ENCODE measurements around the gene AGFG2. TPM values are rescaled to one million over a fixed set of nuclear protein-coding genes. Genes with fewer than 3 reads are reported as not detected.

AGFG2 gene
- total and polyA plus RNA-seq, 2 of the 13 experiments (the other 11 are each of a cell fraction or from before 2014, with no cell fraction given), result 125 to 132 TPM

DNA sequence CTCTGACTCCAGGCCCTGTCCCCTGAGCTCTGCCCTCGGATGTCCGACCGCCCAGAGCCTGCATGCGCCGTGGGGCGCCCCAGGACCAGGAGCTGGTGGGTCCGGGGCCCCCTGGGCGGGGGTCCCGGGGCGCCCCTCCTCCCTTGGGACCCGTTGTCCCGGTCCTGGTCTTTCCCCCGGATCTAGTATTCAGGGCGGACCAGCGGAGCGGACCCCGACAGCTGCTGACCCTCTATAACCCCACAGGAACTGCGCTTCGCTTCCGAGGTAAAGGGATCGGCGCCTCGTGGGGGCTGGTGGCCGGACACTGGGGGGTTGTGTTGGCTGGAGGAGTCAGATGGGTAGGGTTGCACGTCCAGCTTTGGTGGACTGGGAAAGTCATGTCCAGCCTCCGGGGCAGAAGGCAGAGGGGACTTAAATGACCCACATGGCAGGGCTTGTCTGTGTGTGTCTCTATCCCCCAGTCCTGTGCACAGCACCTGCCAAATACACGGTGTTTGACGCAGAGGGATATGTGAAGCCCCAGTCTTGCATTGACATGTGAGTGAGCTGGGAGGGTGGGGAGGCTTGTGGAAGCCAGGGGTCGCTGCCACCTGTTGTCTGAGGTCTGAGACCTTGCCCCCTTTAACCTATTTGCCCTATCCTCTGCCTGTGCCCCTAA, 73.9 kb downstream of the AGFG2 start (continued):
- TF ChIP-seq SIN3A (IDR thresholded peaks at IDR 0.05; ENCODE audit: borderline replicate concordance, low read depth, low read length), result peak; percentile 52; the same call in 1 of the 2 replicates
- TF ChIP-seq ZNF317 (CRISPR knock-in tag; IDR thresholded peaks at IDR 0.05), result peak; percentile 60; the same call in 1 of the 2 replicates
- TF ChIP-seq, protein P1, sequence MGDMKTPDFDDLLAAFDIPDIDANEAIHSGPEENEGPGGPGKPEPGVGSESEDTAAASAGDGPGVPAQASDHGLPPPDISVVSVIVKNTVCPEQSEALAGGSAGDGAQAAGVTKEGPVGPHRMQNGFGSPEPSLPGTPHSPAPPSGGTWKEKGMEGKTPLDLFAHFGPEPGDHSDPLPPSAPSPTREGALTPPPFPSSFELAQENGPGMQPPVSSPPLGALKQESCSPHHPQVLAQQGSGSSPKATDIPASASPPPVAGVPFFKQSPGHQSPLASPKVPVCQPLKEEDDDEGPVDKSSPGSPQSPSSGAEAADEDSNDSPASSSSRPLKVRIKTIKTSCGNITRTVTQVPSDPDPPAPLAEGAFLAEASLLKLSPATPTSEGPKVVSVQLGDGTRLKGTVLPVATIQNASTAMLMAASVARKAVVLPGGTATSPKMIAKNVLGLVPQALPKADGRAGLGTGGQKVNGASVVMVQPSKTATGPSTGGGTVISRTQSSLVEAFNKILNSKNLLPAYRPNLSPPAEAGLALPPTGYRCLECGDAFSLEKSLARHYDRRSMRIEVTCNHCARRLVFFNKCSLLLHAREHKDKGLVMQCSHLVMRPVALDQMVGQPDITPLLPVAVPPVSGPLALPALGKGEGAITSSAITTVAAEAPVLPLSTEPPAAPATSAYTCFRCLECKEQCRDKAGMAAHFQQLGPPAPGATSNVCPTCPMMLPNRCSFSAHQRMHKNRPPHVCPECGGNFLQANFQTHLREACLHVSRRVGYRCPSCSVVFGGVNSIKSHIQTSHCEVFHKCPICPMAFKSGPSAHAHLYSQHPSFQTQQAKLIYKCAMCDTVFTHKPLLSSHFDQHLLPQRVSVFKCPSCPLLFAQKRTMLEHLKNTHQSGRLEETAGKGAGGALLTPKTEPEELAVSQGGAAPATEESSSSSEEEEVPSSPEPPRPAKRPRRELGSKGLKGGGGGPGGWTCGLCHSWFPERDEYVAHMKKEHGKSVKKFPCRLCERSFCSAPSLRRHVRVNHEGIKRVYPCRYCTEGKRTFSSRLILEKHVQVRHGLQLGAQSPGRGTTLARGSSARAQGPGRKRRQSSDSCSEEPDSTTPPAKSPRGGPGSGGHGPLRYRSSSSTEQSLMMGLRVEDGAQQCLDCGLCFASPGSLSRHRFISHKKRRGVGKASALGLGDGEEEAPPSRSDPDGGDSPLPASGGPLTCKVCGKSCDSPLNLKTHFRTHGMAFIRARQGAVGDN (CRISPR knock-in tag; IDR thresholded peaks at IDR 0.05), result peak; percentile 44
- TF ChIP-seq, protein P2, sequence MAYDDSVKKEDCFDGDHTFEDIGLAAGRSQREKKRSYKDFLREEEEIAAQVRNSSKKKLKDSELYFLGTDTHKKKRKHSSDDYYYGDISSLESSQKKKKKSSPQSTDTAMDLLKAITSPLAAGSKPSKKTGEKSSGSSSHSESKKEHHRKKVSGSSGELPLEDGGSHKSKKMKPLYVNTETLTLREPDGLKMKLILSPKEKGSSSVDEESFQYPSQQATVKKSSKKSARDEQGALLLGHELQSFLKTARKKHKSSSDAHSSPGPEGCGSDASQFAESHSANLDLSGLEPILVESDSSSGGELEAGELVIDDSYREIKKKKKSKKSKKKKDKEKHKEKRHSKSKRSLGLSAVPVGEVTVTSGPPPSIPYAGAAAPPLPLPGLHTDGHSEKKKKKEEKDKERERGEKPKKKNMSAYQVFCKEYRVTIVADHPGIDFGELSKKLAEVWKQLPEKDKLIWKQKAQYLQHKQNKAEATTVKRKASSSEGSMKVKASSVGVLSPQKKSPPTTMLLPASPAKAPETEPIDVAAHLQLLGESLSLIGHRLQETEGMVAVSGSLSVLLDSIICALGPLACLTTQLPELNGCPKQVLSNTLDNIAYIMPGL (CRISPR knock-in tag; IDR thresholded peaks at IDR 0.05; ENCODE audit: borderline replicate concordance in 1 of 2, low read depth in 1 of 2), result peak in 1 of 2 experiments; percentile 51; a peak in 2 of 4 replicates
- TF ChIP-seq ZNF777 (CRISPR knock-in tag; IDR thresholded peaks at IDR 0.05), result peak; percentile 74
- TF ChIP-seq ZNF607 (CRISPR knock-in tag; IDR thresholded peaks at IDR 0.05; ENCODE audit: borderline replicate concordance), result no peak
- no peak for TF ChIP-seq PLRG1 (conservative IDR thresholded peaks at IDR 0.05)
- no peak for TF ChIP-seq AGO2 (optimal IDR thresholded peaks at IDR 0.05; ENCODE audit: low read depth, low read length)
- TF ChIP-seq TEAD3 (CRISPR knock-in tag; optimal IDR thresholded peaks at IDR 0.05; ENCODE audit: borderline replicate concordance), result peak; percentile 10
- no peak for TF ChIP-seq TARDBP (CRISPR knock-in tag; IDR thresholded peaks at IDR 0.05)
- no peak for TF ChIP-seq ARID2 (CRISPR knock-in tag; IDR thresholded peaks at IDR 0.05; ENCODE audit: borderline replicate concordance)
- 0 out of 2 replicates have a peak, but pooled peaks have one; percentile 10 for TF ChIP-seq ZNF563 (CRISPR knock-in tag; IDR thresholded peaks at IDR 0.05)
- TF ChIP-seq ZNF839 (CRISPR knock-in tag; IDR thresholded peaks at IDR 0.05; ENCODE audit: borderline replicate concordance), result 0 out of 2 replicates have a peak, but pooled peaks have one; percentile 63
- TF ChIP-seq ZSCAN31 (CRISPR knock-in tag; IDR thresholded peaks at IDR 0.05; ENCODE audit: low read depth), result no peak
- 0 out of 4 replicates have a peak, but pooled peaks of 1 of the 2 experiments have one; percentile 15 for TF ChIP-seq NR2F1 (CRISPR knock-in tag; IDR thresholded peaks at IDR 0.05)
- no peak for TF ChIP-seq ZFX (CRISPR knock-in tag; IDR thresholded peaks at IDR 0.05; ENCODE audit: low read depth)
- TF ChIP-seq ZNF33A (CRISPR knock-in tag; IDR thresholded peaks at IDR 0.05; ENCODE audit: borderline replicate concordance), result 0 out of 2 replicates have a peak, but pooled peaks have one; percentile 60
- no peak for TF ChIP-seq ZFP36 (IDR thresholded peaks at IDR 0.05; ENCODE audit: borderline replicate concordance, low read depth, low read length, partially characterized antibody)
- no peak for TF ChIP-seq POLR2G (IDR thresholded peaks at IDR 0.05; ENCODE audit: low read depth, low read length)
- TF ChIP-seq ZFP37 (CRISPR knock-in tag; IDR thresholded peaks at IDR 0.05; ENCODE audit: borderline replicate concordance), result no peak
- peak; percentile 52; the same call in 1 of the 2 replicates for TF ChIP-seq SAP130 (CRISPR knock-in tag; IDR thresholded peaks at IDR 0.05; ENCODE audit: low read depth)
